Measurements from ENCODE around the gene SPIN1.

Gene SPIN1

DNA sequence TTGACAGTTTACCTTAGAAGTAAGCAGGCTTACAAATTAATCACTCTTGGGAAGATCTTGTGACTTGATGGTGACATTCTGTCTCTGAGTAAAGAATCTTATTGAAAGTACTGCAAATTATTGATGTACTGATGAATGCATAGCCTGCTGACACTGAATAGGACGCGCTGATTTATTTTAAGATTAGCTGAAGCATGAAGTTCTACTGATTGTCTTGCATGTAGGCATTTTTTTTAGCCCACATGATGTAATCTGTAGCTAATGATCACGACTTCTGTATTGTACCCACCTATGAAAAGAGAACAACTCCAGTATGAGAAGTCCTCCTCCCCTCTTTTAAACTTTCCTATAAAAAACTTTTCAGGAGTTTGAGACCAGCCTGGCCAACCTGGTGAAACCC is 28.3 kb upstream of the SPIN1 start:
- Histone ChIP-seq H3K4me1 (ENCODE audit: insufficient read depth, insufficient read length) (no peaks in the 10 kb centered on the region), H3K9me3 (ENCODE audit: insufficient read depth, low read length) (peaks cover 20% of the 10 kb centered on the region; the same call in 1 of the 2 replicates), H3K9ac (ENCODE audit: insufficient read length, low read depth) (no peak overlapping the region), H3K36me3 (ENCODE audit: insufficient read depth, insufficient read length, low read length) (no peaks in the 10 kb centered on the region), H3K27me3 (ENCODE audit: insufficient read depth, insufficient read length) (no peaks in the 10 kb centered on the region), H3K4me3 (ENCODE audit: insufficient read length, low read depth) (no peak overlapping the region)
- no peak for DNase-seq (ENCODE audit: low read depth, low spot score)
- TF ChIP-seq SUZ12 (IDR thresholded peaks at IDR 0.05; ENCODE audit: extremely low read depth, insufficient read depth, insufficient read length) (no peak), YY1 (IDR thresholded peaks at IDR 0.05; ENCODE audit: insufficient read depth, insufficient read length) (no peak), ZNF274 (IDR thresholded peaks at IDR 0.05; ENCODE audit: low read depth, low read length) (no peak)

DNA sequence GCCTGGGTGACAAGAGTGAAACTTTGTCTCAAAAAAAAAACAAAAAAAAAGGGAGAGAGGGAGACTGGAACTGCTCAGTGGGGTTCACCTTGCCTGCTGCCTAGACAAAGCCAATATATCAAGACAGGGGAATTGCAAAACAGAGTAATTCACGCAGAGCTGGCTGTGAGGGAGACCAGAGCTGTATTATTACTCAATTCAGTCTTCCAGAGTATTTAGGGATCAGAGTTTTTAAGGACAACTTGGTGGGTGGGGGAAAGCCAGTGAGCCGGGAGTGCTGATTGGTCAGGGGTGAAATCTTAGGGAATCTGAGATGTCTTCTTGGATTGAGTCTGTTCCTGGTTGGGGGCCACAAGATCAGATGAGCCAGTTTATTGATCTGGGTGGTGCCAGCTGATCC is 25.6 kb upstream of the SPIN1 start:
- H3K9me3 ChIP-seq (ENCODE audit: insufficient read depth, low read length) = peaks cover 14% of the 10 kb centered on the region
- no peak for DNase-seq (ENCODE audit: low read depth, low spot score)
- no peaks in the 10 kb centered on the region for H3K4me1 ChIP-seq (ENCODE audit: insufficient read depth, insufficient read length)
- H3K36me3 ChIP-seq (ENCODE audit: insufficient read depth, insufficient read length, low read length) = no peaks in the 10 kb centered on the region
- no peaks in the 10 kb centered on the region for H3K27me3 ChIP-seq (ENCODE audit: insufficient read depth, insufficient read length)
- TF ChIP-seq ZNF274 (IDR thresholded peaks at IDR 0.05; ENCODE audit: low read depth, low read length) (no peak), YY1 (IDR thresholded peaks at IDR 0.05; ENCODE audit: insufficient read depth, insufficient read length) (no peak), SUZ12 (IDR thresholded peaks at IDR 0.05; ENCODE audit: extremely low read depth, insufficient read depth, insufficient read length) (no peak)
- no peak overlapping the region for H3K9ac ChIP-seq (ENCODE audit: insufficient read length, low read depth)
- no peak overlapping the region for H3K4me3 ChIP-seq (ENCODE audit: insufficient read length, low read depth)

DNA sequence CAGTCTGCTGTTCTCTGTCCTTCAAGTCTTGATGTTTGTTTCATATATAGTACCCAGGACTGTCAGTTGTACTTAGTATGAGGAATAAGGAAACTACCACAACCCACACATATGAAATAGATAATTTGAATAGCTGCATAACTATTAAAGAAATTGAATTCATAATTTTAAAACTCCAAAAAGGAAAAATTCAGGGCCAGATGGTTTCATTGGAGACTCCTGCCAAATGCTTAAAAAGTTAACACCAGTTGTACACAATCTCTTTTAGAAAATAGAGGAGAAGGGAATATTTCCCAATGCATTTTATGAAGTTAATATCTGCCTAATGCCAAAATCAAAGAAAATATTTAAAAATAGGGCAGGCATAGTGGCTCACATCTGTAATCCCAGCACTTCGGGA is 24.6 kb upstream of the SPIN1 start:
- Histone ChIP-seq H3K9me3 (ENCODE audit: insufficient read depth, low read length) (peaks cover 14% of the 10 kb centered on the region), H3K27me3 (ENCODE audit: insufficient read depth, insufficient read length) (no peaks in the 10 kb centered on the region), H3K36me3 (ENCODE audit: insufficient read depth, insufficient read length, low read length) (no peaks in the 10 kb centered on the region), H3K9ac (ENCODE audit: insufficient read length, low read depth) (no peak overlapping the region), H3K4me3 (ENCODE audit: insufficient read length, low read depth) (no peak overlapping the region), H3K4me1 (ENCODE audit: insufficient read depth, insufficient read length) (no peaks in the 10 kb centered on the region)
- no peak for TF ChIP-seq SUZ12 (IDR thresholded peaks at IDR 0.05; ENCODE audit: extremely low read depth, insufficient read depth, insufficient read length)
- TF ChIP-seq ZNF274 (IDR thresholded peaks at IDR 0.05; ENCODE audit: low read depth, low read length) = no peak
- TF ChIP-seq YY1 (IDR thresholded peaks at IDR 0.05; ENCODE audit: insufficient read depth, insufficient read length) = no peak
- DNase-seq (ENCODE audit: low read depth, low spot score) = no peak

DNA sequence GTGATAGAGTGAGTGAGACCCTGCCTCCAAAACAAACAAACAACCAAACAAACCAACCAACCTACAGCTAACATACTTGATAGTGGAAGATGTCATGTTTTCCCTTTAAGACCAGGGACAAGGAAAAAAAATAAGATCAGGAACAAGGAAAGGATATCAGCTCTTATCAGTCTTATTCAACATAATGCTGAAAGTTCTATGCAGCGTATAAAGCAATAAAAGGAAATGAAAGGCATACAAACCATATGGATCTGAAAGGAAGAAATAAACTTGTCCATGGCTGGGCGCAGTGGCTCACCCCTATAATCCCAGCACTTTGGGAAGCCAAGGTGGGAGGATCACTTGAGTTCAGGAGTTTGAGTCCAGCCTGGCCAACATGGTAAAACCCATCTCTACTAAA is 23.5 kb upstream of the SPIN1 start:
- Histone ChIP-seq H3K4me3 (ENCODE audit: insufficient read length, low read depth) (no peak overlapping the region), H3K9me3 (ENCODE audit: insufficient read depth, low read length) (peaks cover 12% of the 10 kb centered on the region), H3K4me1 (ENCODE audit: insufficient read depth, insufficient read length) (no peaks in the 10 kb centered on the region), H3K9ac (ENCODE audit: insufficient read length, low read depth) (peak overlapping the region; percentile 9), H3K27me3 (ENCODE audit: insufficient read depth, insufficient read length) (no peaks in the 10 kb centered on the region), H3K36me3 (ENCODE audit: insufficient read depth, insufficient read length, low read length) (no peaks in the 10 kb centered on the region)
- no peak for DNase-seq (ENCODE audit: low read depth, low spot score)
- TF ChIP-seq ZNF274 (IDR thresholded peaks at IDR 0.05; ENCODE audit: low read depth, low read length) = no peak
- no peak for TF ChIP-seq YY1 (IDR thresholded peaks at IDR 0.05; ENCODE audit: insufficient read depth, insufficient read length)

DNA sequence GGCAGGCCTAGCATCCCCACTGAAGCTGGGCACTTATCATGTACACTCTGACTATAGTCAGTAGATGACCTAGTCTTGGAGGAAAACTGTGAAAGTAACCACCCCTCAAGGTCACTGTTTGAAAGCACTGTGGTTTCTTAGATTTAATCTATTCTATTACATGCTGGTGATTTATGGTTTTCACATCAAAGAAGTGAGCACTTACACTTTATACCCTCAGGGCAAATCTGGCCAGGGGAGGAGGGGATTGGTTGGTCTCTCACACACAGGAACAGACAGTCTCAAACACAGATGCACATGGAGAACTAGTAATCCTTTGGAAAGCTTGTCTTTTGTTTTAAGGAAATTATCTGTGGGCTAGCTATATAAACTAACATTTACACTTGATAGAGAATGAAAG is 17.9 kb upstream of the SPIN1 start:
- H3K4me3 ChIP-seq (ENCODE audit: insufficient read length, low read depth) = no peak overlapping the region
- no peak overlapping the region for H3K9ac ChIP-seq (ENCODE audit: insufficient read length, low read depth)
- no peaks in the 10 kb centered on the region for H3K36me3 ChIP-seq (ENCODE audit: insufficient read depth, insufficient read length, low read length)
- TF ChIP-seq YY1 (IDR thresholded peaks at IDR 0.05; ENCODE audit: insufficient read depth, insufficient read length) (no peak), SUZ12 (IDR thresholded peaks at IDR 0.05; ENCODE audit: extremely low read depth, insufficient read depth, insufficient read length) (no peak), ZNF274 (IDR thresholded peaks at IDR 0.05; ENCODE audit: low read depth, low read length) (no peak)
- H3K27me3 ChIP-seq (ENCODE audit: insufficient read depth, insufficient read length) = no peaks in the 10 kb centered on the region
- no peak for DNase-seq (ENCODE audit: low read depth, low spot score)
- no peaks in the 10 kb centered on the region for H3K4me1 ChIP-seq (ENCODE audit: insufficient read depth, insufficient read length)
- H3K9me3 ChIP-seq (ENCODE audit: insufficient read depth, low read length) = peaks cover 12% of the 10 kb centered on the region

DNA sequence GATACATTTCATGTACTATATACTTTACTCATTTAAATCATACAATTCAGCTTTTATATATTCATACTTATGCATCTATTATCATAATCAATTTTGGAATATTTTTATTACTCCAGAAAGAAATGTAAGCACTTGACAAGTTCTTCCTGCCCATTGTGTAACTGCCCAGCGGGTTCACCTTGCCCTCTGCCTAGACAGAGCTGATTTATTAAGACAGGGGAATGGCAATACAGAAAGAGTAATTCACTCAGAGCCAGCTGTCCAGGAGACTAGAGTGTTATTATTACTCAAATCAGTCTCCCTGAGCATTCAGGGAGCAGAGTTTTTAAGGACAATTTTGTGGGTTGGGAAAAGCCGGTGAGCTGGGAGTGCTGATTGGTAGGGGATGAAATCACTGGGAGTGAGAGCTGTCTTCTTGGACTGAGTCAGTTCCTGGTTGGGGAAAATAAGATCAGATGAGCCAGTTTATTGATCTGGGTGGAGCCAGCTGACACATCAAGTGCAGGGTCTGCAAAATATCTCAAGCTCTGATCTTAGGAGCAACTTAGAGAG is 16.1 kb upstream of the SPIN1 start:
- no peaks in the 10 kb centered on the region for H3K4me1 ChIP-seq (ENCODE audit: insufficient read depth, insufficient read length)
- H3K4me3 ChIP-seq (ENCODE audit: insufficient read length, low read depth) = no peak overlapping the region
- peaks cover 15% of the 10 kb centered on the region for H3K9me3 ChIP-seq (ENCODE audit: insufficient read depth, low read length)
- no peak for TF ChIP-seq YY1 (IDR thresholded peaks at IDR 0.05; ENCODE audit: insufficient read depth, insufficient read length)
- TF ChIP-seq ZNF274 (IDR thresholded peaks at IDR 0.05; ENCODE audit: low read depth, low read length) = no peak
- TF ChIP-seq SUZ12 (IDR thresholded peaks at IDR 0.05; ENCODE audit: extremely low read depth, insufficient read depth, insufficient read length) = no peak
- no peak for DNase-seq (ENCODE audit: low read depth, low spot score)
- H3K9ac ChIP-seq (ENCODE audit: insufficient read length, low read depth) = no peak overlapping the region
- H3K36me3 ChIP-seq (ENCODE audit: insufficient read depth, insufficient read length, low read length) = no peaks in the 10 kb centered on the region
- no peaks in the 10 kb centered on the region for H3K27me3 ChIP-seq (ENCODE audit: insufficient read depth, insufficient read length)

DNA sequence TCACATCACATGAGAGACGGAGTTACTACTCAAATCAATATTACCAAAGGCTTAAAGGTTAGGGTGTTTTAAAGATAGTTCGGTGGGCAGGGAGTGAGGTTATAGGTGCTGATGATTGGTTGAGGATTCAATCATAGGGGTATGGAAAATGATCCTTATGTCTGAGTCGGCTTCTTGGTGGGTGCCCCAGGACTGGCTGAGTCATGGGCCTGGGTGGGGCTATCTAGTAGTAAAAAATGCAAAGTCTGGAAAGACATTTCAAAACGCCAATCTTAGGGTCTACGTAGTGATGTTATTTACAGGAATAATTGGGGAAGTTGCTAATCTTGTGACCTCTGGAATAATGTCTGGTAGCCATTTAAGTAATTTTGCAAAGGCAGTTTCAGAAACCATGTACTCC is 15.2 kb upstream of the SPIN1 start:
- Histone ChIP-seq H3K4me1 (ENCODE audit: insufficient read depth, insufficient read length) (peaks cover 2% of the 10 kb centered on the region), H3K27me3 (ENCODE audit: insufficient read depth, insufficient read length) (no peaks in the 10 kb centered on the region), H3K9ac (ENCODE audit: insufficient read length, low read depth) (no peak overlapping the region), H3K36me3 (ENCODE audit: insufficient read depth, insufficient read length, low read length) (no peaks in the 10 kb centered on the region), H3K4me3 (ENCODE audit: insufficient read length, low read depth) (no peak overlapping the region), H3K9me3 (ENCODE audit: insufficient read depth, low read length) (peaks cover 15% of the 10 kb centered on the region)
- TF ChIP-seq YY1 (IDR thresholded peaks at IDR 0.05; ENCODE audit: insufficient read depth, insufficient read length) = no peak
- TF ChIP-seq ZNF274 (IDR thresholded peaks at IDR 0.05; ENCODE audit: low read depth, low read length) = no peak
- no peak for TF ChIP-seq SUZ12 (IDR thresholded peaks at IDR 0.05; ENCODE audit: extremely low read depth, insufficient read depth, insufficient read length)
- no peak for DNase-seq (ENCODE audit: low read depth, low spot score)

All from NT2/D1 (cell line).